GM23248 (cell line): Measurements from ENCODE around the gene LRMDA.

Source experiments
- EZH2 ChIP-seq: fragments of 200-600 bp; sonication (generic); IDR thresholded peaks from 2 replicates; pipeline ENCODE4 v1.6.1; 2018; ENCODE audit warnings: antibody characterized with exemption, mild to moderate bottlenecking; ENCODE audit not compliant: insufficient read depth, poor library complexity, severe bottlenecking
- EZH2phosphoT487 ChIP-seq: fragments of 200-600 bp; sonication (generic); IDR thresholded peaks from 2 replicates; pipeline ENCODE4 v1.6.1; 2018; ENCODE audit warnings: antibody characterized with exemption, moderate library complexity, mild to moderate bottlenecking, low read depth; ENCODE audit not compliant: insufficient read depth

DNA sequence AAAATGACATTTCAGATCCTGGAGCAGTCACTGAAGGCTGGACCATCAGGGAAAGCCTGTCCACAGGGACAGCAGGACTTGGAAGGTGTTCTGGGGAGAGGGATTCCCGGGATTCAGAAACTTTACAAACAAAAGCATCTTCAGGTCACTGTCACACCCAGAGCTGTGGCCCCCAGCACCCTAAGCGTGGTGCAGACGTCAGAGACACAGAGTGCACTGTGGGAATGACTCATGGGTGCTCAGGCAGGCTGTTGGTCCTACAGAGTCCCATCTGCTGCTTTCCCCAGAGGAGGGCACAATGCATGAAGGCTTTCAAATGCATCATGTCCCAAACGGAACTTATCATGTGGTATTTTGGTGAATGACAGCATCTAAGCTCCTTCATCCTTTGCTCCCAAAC is 13.1 kb upstream of the LRMDA start:
- TF ChIP-seq EZH2 = no peak
- TF ChIP-seq EZH2phosphoT487 = no peak
